Smooth muscle cell of the umbilical artery (primary cell): ENCODE results near the gene NTF4. TPM values are rescaled to one million over a fixed set of nuclear protein-coding genes. Genes with fewer than 3 reads are reported as not detected.

Source experiments
- total RNA-seq: library from RNA; depleted of rRNA; stranded (reverse); fragments of >200 nt; gene quantifications from 2 replicates; pipeline ENCODE4 v1.2.3, GENCODE V29; 2014

NTF4 gene, protein sequence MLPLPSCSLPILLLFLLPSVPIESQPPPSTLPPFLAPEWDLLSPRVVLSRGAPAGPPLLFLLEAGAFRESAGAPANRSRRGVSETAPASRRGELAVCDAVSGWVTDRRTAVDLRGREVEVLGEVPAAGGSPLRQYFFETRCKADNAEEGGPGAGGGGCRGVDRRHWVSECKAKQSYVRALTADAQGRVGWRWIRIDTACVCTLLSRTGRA
- 0.30 TPM in 1 of 2 replicates, not detected in the other for total RNA-seq

DNA sequence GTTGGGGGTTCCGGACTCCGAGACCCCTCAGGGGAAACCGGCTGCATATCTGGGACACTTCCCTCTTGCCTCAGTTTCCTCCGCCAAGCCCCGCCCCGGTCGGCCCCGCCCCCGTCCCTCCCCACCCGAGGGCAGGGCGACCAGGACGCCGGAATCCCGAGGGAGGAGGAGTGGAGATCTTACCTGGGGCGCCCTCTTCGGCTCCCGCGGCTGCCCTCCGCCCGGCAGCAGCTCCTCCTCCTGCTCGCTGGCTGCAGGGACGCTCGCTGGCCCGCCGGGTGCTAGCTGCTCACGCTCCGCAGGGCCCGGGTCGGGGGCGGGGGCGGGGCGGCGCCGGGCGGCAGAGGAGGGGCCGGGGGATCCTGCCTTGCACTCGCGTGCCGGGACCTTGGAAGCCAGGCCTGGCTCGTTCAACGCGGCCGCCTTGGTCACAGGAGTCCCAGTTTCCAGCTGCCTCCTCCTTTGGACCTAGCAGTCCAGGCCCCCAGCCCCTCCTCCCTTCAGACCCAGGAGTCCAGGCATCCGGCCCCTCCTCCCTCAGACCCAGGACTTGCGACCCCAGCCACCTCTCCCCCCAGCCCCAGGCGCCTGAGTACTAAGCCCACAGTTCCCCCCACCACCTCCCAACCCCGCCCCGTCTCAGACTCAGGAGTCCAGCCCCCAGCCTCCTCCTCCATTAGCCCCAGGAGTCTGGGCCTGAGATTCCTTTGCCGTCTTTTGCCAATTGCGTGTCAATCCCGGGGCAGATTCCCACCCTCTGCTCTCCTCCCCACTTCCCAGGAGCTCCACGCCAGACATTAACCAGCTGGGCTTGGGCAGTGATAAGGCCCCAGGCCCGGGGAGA is at the start of gene NTF4:
NTF4 (minus strand) TSS at position 51 of the 844 bp plus-strand sequence. CDS start 2,821 bp downstream, outside the sequence.

GRCh38 chr19:49113762-49114629 is 49.4 kb upstream of the NTF4 start, which contains the start of gene LIN7B:
LIN7B (plus strand) TSS chr19:49114370; CDS start chr19:49114405, 35 bp downstream.

DNA sequence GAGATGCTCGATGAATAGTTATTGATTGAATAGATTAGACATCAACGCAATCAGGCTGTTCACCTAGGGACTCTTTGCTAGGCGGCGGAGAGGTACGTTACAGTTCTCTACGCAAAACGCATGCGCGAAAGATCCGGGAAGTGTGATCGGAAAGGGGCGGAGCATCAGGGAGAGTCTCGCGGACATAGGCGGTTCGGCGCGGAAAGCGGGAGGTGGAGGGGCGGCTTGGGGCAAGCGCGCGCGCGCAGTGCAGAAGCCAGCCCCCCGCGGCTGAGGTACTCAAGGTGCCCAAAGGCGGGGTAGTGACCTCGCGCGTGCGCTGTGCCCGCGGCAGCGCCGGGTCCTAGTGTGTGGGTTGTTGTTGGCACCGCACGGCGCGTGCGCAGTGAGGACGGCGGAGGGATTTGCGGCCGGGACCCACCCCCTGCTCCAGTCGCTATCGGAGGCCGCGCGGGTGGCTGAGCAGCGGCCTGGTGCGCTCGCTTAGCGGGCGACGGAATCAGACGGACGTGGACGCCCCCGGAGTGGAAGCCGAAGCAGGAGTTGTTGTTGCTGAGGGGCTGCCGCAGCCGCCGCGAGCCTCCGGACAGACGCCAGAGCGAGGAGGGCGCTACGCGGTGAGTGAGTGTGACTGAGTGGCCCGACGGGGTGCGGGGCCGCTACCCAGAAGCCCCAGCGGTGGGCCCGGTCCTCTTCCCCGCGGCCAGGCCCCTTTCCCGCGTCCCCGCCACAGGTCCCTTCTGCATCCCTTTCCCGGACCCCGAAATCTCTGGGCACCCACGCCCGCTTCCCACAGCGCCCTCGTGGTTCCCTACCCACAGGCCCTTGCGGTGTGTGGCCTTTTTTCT is 20.6 kb upstream of the NTF4 start, which contains the start of gene SNRNP70:
SNRNP70 (plus strand) TSS at position 432 of the 848 bp plus-strand sequence. CDS start 964 bp downstream, outside the sequence.

GRCh38 chr19:49057636-49058234 is 6.9 kb downstream of the NTF4 start, which contains the start of gene CGB7:
CGB7 (minus strand) TSS chr19:49057749; CDS start chr19:49055375, 2,374 bp downstream.

GRCh38 chr19:49049011-49049410 is 15.6 kb downstream of the NTF4 start, which contains the start of gene CGB8:
CGB8 (minus strand) TSS chr19:49049111; CDS start chr19:49048739, 372 bp downstream.

GRCh38 chr19:49043548-49043947 is 21.1 kb downstream of the NTF4 start, which contains the start of gene CGB5:
CGB5 (plus strand) TSS chr19:49043848; CDS start chr19:49044210, 362 bp downstream.

DNA sequence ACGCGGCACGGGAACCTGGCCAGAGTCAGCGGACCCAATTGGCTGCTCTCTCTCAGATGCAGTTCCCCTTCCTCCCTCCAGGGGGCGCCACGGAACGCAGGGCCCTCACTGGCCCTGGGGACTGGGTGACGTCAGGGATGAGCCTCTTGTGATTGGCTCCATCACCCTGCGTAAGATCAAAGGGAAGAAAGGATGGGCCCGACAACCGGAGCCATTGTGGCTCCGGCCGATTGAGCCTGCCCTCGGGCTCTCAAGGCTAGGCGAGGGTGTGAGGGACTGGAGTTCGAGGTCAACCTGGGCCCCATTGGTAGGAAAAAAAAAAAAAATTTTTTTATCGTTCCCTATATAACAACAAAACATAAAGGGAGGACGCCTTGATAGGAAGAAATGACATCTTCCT is 27.8 kb downstream of the NTF4 start, which contains the start of gene CGB1:
CGB1 (minus strand) TSS at position 81 of the 400 bp plus-strand sequence. CDS start 184 bp downstream, outside the sequence.

GRCh38 chr19:49031642-49032301 is 32.8 kb downstream of the NTF4 start, which contains the start of gene CGB2:
CGB2 (plus strand) TSS chr19:49031890; CDS start chr19:49032096, 206 bp downstream.

GRCh38 chr19:49024233-49024632 is 40.4 kb downstream of the NTF4 start, which contains the start of gene CGB3:
CGB3 (minus strand) TSS chr19:49024333; CDS start chr19:49023971, 362 bp downstream.

GRCh38 chr19:49017041-49017665 is 47.5 kb downstream of the NTF4 start, which contains the start of gene LHB:
LHB (minus strand) TSS chr19:49017091; CDS start chr19:49017081, 10 bp downstream.

Other genes starting within 250 kb of the NTF4 start
- 5.5 and 19.0 TPM in 2 replicates for gene HSD17B14, start 228.3 kb downstream of the NTF4 start, total RNA-seq
- gene PLEKHA4, start 196.2 kb downstream of the NTF4 start, total RNA-seq, result 4.2 and 6.6 TPM in 2 replicates
- gene PPP1R15A, start 192.4 kb downstream of the NTF4 start, total RNA-seq, result 47.0 and 52.0 TPM in 2 replicates
- gene TULP2, start 166.1 kb downstream of the NTF4 start, total RNA-seq, result 0.09 and 0.30 TPM in 2 replicates
- 319 and 392 TPM in 2 replicates for gene NUCB1, start 164.5 kb downstream of the NTF4 start, total RNA-seq
- gene DHDH, start 131.1 kb downstream of the NTF4 start, total RNA-seq, result not detected in 2 replicates
- 116 and 123 TPM in 2 replicates for gene BAX, start 109.9 kb downstream of the NTF4 start, total RNA-seq
- 2,285 and 3,939 TPM in 2 replicates for gene FTL, start 99.5 kb downstream of the NTF4 start, total RNA-seq
- gene GYS1, start 71.5 kb downstream of the NTF4 start, total RNA-seq, result 47.5 and 55.9 TPM in 2 replicates
- gene RUVBL2, start 70.9 kb downstream of the NTF4 start, total RNA-seq, result 176 and 217 TPM in 2 replicates
- not detected in 2 replicates for gene LHB, start 47.7 kb downstream of the NTF4 start, total RNA-seq
- not detected in 2 replicates for gene CGB3, start 40.5 kb downstream of the NTF4 start, total RNA-seq
- not detected in 2 replicates for gene CGB2, start 32.9 kb downstream of the NTF4 start, total RNA-seq
- not detected in 2 replicates for gene CGB1, start 27.9 kb downstream of the NTF4 start, total RNA-seq
- gene CGB5, start 21.0 kb downstream of the NTF4 start, total RNA-seq, result not detected in 2 replicates
- not detected in 2 replicates for gene CGB8, start 15.7 kb downstream of the NTF4 start, total RNA-seq
- gene CGB7, start 7.1 kb downstream of the NTF4 start, total RNA-seq, result 0.23 and 0.30 TPM in 2 replicates
- not detected in 2 replicates for gene KCNA7, start 7.9 kb upstream of the NTF4 start, total RNA-seq
- gene SNRNP70, start 20.6 kb upstream of the NTF4 start, total RNA-seq, result 86.7 and 121 TPM in 2 replicates
- gene LIN7B, start 49.6 kb upstream of the NTF4 start, total RNA-seq, result 6.3 and 13.7 TPM in 2 replicates
- 0.89 and 0.97 TPM in 2 replicates for gene C19orf73, start 54.3 kb upstream of the NTF4 start, total RNA-seq
- gene PPFIA3, start 54.7 kb upstream of the NTF4 start, total RNA-seq, result 3.3 and 8.0 TPM in 2 replicates
- gene HRC, start 90.6 kb upstream of the NTF4 start, total RNA-seq, result 0.14 TPM in 1 of 2 replicates, not detected in the other
- 13.4 and 23.1 TPM in 2 replicates for gene TRPM4, start 93.0 kb upstream of the NTF4 start, total RNA-seq